ENCODE data around the gene SCAMP5.

The SCAMP5 gene

DNA sequence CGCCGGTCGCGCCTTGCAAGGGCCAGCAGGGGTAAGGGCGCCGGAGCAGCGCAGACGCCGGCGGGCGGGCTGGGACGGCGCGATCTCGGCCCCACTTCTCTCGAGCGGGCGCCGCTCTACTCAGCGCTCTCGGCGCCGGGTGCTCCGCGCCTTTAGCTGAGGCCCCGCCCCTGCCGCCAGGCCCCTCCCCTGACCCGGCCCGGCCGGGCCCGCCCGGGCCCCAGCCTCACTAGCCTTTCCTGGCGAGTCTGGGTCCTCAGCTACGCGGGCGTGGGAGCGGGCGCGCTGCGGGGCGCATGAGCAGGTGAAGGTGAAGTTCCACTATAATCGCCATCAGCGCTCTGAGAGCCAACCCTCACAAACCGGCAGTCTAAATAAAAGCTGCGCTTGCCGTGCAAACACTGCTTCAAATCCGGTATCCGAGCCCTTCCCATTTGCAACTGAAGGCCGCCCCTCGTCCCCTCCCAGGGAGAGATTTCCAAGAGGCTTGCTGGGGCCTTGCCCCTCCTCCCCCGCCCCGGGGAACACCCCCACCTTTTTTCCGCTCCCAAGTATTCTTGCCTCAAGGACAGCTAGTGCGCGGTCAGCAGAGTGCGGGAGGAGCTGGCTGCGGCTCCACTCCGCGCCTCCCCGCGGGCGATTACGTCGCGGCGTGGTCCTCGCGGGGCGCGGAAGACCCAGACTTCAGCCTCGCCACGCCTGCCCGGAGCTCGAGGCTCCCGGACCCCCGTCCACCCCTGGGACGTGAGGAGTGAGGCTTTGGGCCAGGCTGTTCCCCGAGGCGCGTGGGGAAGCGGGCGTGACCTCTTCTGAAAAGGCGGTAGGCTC is 38.5 kb upstream of the SCAMP5 start, which contains the start of gene RPP25:
Gene RPP25 (minus strand): TSS at position 125 of the 828 bp plus-strand sequence. CDS start 189 bp downstream, outside the sequence.
- TF ChIP-seq, protein P1, sequence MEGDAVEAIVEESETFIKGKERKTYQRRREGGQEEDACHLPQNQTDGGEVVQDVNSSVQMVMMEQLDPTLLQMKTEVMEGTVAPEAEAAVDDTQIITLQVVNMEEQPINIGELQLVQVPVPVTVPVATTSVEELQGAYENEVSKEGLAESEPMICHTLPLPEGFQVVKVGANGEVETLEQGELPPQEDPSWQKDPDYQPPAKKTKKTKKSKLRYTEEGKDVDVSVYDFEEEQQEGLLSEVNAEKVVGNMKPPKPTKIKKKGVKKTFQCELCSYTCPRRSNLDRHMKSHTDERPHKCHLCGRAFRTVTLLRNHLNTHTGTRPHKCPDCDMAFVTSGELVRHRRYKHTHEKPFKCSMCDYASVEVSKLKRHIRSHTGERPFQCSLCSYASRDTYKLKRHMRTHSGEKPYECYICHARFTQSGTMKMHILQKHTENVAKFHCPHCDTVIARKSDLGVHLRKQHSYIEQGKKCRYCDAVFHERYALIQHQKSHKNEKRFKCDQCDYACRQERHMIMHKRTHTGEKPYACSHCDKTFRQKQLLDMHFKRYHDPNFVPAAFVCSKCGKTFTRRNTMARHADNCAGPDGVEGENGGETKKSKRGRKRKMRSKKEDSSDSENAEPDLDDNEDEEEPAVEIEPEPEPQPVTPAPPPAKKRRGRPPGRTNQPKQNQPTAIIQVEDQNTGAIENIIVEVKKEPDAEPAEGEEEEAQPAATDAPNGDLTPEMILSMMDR (IDR thresholded peaks at IDR 0.05; ENCODE audit: extremely low read depth, insufficient read depth, missing control alignments), result no peak
- DNase-seq (ENCODE audit: low spot score), result peak; percentile 90

DNA sequence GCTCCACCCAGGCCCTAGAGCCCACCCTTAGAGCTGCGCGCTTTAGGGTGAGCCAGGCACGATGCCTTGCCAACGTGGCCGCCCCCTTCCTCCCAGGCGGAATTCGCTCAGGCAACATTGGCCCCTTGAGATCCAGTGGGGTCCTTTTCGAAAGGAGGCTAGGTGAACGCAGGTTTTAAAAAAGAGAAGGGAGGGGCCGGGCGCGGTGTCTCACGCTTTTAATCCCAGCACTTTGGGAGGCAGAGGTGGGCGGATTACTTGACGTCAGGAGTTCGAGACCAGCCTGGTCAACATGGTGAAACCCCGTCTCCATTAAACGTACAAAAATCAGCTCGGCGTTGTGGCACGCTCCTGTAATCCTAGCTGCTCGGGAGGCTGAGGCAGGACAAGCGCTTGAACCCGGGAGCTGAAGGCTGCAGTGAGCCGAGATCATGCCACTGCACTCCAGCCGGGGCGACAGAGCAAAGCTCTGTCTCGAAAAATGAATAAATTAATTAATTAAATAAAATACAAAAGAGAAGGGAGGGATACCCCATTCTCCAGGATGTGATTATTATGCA is 37.8 kb upstream of the SCAMP5 start:
- in situ Hi-C loops (cut with MboI; ENCODE audit: low pct_unique_long_range_greater_than_20kb, low sequenced_read_pairs, unreplicated experiment), result no loop called here

More for the DNA sequence above, 38.5 kb upstream of the SCAMP5 start, which contains the start of gene RPP25:
- in situ Hi-C loops (cut with MboI; ENCODE audit: low pct_unique_long_range_greater_than_20kb, low sequenced_read_pairs, unreplicated experiment), result no loop called here

DNA sequence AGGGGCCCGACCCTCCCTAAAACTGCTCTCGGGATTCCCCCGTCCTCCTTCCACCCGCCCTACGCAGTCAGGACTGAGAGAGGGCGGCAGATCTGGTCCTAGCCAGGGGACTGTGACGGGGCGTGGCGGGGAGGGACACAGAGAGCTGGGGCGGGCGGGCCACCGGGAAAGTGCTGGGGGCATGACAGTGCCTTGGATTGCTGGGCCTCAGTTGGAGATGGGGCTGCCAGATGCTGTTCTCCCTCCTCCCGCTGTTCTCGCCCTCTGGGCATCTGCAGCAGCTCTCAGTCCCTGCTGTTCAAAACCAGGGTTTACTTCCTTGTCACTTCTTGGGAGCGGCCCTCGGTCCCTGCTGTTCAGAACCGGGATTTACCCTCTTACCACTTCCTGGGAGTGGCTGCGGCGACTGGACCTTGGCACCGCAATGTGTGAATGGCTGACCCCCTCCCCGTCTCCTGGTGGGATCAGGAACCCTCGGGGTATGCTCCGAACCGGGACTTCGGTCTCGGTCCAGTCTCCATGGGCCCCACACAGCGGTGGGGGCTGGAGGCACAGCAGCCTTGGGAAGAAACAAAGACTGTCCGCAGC is 36.9 kb upstream of the SCAMP5 start:
- TF ChIP-seq, protein P1 (IDR thresholded peaks at IDR 0.05; ENCODE audit: extremely low read depth, insufficient read depth, missing control alignments), result no peak
- DNase-seq (ENCODE audit: low spot score), result no peak
- in situ Hi-C loops (cut with MboI; ENCODE audit: low pct_unique_long_range_greater_than_20kb, low sequenced_read_pairs, unreplicated experiment), result no loop called here

More for the DNA sequence above, 37.8 kb upstream of the SCAMP5 start:
- no peak for DNase-seq (ENCODE audit: low spot score)
- TF ChIP-seq, protein P1 (IDR thresholded peaks at IDR 0.05; ENCODE audit: extremely low read depth, insufficient read depth, missing control alignments), result no peak

DNA sequence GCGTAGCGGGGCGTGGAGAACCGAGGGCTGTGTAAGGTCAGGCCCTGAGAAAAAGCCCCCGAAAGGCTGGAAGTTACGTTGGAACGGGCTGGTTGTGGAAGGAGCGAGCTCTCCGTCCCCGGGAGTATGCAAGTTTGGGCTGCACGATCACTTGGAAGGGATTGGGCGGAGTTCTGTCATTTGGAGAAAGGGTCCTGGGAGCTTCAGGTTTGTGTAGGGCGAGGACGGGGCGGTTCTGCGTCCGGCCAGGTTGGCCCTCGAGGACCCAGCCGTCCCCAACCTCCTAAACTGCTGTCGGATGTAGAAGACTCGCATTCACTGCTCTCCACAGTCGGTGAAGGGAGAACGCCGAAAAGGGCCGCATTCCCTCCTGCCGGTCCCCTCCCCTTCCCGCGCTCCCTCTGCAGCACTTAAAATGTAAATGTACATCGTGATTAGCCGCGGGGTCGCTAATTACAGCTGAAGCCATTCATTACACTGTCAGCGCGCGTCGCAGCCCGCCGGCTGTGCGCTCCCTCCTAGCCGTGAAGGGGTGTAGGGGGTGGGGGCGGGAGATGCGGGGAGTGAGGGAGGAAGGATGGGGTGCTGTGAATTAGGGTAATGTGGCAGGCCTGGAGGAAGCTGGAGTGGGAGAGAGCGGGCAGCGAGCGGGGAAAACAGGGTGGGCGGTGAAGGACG is 36.3 kb upstream of the SCAMP5 start:
- in situ Hi-C loops (cut with MboI; ENCODE audit: low pct_unique_long_range_greater_than_20kb, low sequenced_read_pairs, unreplicated experiment), result no loop called here
- DNase-seq (ENCODE audit: low spot score), result peak; percentile 22
- TF ChIP-seq, protein P1 (IDR thresholded peaks at IDR 0.05; ENCODE audit: extremely low read depth, insufficient read depth, missing control alignments), result no peak

DNA sequence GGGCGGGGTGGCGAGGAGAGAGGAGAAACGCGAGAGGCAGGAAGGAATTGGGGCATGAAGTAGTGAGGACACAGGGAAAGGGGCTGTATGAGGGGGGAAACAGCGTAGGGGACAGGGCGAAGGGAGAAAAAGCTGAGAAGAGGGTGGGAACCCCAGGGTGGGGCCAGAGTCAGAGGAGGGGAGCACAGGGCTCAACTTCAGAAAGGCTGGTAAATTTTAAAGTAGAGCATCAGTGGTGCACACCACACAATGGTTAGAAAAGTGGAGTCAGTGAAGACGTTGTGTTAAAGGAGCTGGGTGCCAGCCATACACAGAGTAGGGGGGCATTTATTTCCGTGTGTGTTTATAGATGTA is 35.8 kb upstream of the SCAMP5 start:
- in situ Hi-C loops (cut with MboI; ENCODE audit: low pct_unique_long_range_greater_than_20kb, low sequenced_read_pairs, unreplicated experiment), result no loop called here
- TF ChIP-seq, protein P1 (IDR thresholded peaks at IDR 0.05; ENCODE audit: extremely low read depth, insufficient read depth, missing control alignments), result no peak

DNA sequence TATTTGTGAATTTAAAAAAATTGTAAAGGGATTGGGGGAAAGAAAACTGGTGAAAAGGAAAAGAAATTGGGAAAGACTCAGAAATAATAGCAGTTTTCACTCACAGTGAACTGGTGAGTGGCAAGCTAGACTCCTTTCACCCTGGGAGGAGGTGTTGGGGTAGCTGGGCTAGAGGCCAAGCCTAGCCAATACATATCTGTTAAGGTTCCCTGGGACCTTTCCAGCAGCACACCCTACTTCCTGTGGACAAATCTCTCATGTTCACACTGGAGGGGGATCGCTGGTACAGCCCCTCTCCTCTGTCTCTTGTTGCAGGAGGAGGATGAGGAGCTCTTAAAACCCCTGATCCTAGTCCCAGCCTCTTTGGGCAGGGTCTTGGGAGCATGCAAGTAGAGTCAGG is 35.1 kb upstream of the SCAMP5 start:
- in situ Hi-C loops (cut with MboI; ENCODE audit: low pct_unique_long_range_greater_than_20kb, low sequenced_read_pairs, unreplicated experiment), result no loop called here
- TF ChIP-seq, protein P1 (IDR thresholded peaks at IDR 0.05; ENCODE audit: extremely low read depth, insufficient read depth, missing control alignments), result no peak
- DNase-seq (ENCODE audit: low spot score), result peak; percentile 17

More for the DNA sequence above, 35.8 kb upstream of the SCAMP5 start:
- peak; percentile 20 for DNase-seq (ENCODE audit: low spot score)
